GM18499 (cell line): Measurements from ENCODE around the gene RAPGEF6.
"Not testable (repeated sequence)": the region's sequence is repeated elsewhere in the genome, so short reads cannot be mapped to it uniquely, and the experiment has no call there.

ENCODE experiments used
- ATAC-seq: cut with Tn5 transposase; IDR thresholded peaks from one replicate; pipeline ENCODE4 v1.9.1; 2021; ENCODE audit warnings: moderate number of reproducible peaks; ENCODE audit not compliant: insufficient read depth, unreplicated experiment

RAPGEF6 gene

DNA sequence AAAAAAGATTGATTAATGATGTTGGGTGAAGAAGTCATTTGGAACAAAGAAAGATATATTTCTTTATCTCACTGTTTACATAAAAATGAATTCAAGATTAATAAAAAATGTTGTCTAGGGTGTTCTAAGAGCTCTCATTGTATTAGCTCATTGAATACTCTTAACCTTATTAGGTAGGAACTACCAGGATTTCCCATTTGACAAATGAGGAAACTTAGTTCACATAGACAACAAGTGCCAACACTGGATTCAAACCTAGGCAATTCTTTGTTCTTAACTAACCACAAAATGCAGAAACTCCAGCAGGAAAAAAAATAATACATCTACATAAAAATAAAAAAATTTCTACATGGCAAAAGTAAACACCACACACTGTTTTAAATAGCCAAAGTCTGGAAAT lies 175.8 kb downstream of the RAPGEF6 start:
- no peak for ATAC-seq

DNA sequence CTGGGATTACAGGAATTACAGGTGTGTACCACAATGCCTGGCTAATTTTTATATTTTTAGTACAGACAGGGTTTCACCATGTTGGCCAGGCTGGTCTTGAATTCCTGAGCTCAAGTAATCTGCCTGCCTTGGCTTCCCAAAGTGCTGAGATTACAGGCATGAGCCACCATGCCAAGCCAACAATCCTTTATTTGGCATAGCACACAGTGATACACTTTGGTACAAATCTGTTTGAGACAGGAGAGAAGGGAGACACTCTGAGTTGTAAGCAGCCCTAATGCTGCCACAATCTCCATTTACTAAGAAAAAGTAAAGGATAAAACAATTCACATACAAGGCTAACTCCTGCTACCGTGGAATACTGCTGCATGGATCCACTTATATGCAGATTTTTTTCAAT lies 177.8 kb downstream of the RAPGEF6 start:
- ATAC-seq, result no peak

DNA sequence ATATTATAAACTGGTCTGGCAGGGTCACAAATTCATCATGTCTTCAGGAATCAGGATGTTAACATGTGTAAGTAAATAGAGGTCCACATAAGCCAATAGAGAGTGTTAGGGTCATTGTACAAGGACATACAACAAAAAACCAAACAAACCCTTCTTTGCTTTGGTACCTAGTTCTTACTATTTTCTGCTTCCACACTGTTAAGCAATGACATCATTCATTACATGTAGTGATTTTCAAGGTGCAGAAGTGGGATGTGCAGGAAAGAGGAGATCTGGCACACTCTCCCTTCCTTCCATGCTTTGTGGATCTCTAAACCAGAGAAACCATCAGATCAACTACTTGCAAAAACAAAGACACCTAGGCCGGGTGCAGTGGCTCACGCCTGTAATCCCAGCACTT lies 184.1 kb downstream of the RAPGEF6 start:
- no peak for ATAC-seq

DNA sequence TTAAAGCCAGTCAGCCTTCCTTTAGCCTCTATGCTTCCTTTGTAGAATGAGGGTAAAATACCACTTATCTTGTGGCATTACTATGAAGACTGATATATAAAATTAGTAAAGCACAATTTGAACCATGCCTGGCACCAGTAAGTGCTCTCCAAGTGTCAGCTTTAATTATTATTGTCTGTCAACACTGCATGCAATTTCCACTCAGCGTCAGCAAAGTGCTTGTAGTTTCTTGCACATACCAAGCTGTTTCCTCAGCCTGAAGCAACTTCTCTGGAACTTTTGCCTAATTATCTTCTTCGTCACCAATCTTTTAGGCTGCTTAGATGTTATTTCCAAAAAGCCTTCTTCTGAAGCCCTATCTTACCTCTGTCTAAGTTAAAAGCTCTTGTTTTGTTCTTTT lies 193.8 kb downstream of the RAPGEF6 start:
- ATAC-seq, result no peak

DNA sequence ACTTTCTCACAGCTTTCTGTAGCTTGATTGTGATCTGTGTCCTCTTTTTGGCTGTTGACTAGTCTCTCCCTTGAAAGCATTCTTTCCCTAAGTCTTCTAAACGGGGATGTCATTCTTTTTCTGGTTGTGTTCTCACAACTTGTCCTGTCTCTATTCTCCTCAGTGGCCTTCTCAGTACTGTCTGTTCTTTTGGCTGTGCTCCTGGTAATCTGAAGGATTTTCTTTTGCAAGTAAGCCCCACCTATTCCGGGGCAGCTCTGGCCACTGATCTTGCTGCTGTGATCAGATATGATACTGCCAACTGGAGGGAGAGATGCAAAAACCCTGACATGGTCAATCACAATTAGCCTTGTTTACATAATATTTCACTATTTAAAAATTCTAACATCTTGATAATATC lies 198.9 kb downstream of the RAPGEF6 start:
- ATAC-seq, result no peak

DNA sequence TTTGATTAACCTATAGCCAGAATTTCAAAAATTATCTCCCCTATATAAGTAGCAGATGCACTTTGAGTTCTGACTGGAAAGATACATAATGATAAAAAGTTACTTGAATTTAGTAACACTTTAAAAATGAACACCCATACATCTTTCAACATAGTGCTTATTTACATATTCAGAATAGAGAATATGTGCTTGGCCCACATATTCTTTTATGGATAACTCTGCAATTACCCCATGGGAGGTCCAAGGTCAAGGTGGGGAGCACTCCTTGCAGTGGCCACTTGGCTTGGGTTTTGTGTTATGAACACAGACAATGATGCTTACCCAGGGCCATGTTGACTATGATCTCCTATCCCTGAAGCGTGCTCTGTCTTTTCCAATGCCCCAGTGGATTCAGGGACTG lies 201.9 kb downstream of the RAPGEF6 start:
- no peak for ATAC-seq

DNA sequence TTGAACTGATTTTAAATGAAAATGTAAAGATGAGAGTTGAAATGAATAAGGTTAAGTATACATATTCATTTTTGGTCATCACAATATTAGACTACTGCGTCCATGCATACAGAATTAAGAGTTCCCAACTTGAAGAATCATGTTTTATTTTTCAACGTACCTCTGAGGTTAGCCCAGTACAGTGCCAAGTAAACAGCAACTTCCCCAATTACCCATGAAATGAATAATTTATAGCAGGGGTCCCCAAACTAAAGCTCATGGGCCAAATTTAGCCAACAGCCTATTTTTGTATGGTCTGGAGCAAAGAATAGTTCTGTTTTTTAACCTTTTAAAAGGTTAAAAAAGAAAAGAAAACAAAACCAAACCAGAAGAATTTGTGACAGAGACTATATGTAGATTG lies 203.2 kb downstream of the RAPGEF6 start:
- ATAC-seq, result no peak

DNA sequence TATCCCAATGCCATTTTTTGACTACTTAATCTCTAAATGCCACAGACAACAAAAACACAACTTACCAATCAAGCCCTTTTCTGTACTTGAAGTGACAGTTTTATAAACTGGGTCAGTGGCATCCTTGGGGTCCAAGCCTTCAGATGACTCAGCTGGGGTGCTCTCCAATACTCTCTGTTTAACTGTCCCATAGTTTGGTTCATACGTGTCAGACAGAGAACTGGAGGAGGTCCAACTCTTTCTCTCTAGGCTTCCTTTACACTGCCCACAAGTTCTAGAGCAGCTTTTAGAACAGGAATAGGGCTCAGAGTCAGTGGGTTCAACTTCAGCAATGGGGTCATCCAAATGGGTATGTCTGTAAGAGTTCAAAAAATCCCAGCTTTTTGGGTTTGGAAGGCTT lies 204.2 kb downstream of the RAPGEF6 start:
- ATAC-seq, result no peak

DNA sequence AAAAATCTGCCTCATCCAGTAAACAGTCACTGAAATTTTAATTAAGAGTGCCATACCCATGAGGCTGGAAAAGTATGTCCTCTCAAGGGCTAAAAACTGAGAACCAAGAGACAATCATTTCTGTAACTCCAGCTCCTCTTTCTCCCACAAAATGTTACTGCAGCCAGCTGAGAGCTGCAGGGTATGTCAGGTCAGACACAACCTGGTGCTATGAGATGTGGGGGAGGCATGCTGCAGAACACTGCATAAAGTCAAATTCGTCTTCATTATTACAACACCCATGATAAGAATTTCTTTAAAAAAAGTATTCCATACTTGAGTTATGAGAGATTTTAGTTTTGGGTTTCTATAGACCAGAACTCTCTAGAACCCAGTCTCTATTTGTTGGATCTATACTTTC lies 209.0 kb downstream of the RAPGEF6 start:
- no peak for ATAC-seq

DNA sequence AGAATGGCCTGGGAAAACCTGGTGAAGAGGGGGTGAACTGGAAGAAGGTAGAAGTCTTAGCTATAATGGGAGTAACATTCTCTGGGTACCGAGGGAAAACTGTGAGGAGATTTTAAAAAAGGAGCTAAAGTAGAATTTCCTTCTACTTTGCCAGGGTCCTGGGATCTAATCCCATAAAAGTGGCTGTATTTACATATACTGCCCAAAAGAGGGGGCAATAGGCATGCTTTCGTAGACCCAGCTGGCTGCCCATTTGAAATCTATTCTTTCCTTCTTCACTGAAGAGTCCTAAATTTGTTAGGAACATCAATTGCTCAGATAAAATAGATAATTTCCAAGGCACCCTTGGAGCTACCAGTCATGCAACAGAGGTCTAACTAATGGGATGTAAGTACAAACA lies 212.0 kb downstream of the RAPGEF6 start:
- ATAC-seq, result no peak

DNA sequence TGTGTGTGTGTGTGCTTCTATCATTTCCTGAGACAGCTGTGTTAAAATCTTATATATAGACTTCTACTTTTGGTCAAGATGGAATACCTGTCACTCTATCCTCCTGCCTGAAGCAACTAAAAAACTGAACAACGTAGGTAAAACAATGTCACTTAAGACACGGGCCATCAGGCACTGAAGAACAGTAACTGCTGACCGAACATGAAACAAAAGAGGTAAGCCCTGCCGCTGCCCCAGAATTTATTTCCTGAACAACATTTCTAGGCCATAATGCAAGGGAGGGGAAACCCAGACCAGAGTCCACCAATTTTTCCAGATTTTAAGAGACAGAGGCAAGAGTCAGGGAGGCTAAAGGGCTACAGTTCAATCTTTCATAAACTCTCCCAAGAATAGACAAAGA lies 215.2 kb downstream of the RAPGEF6 start:
- no peak for ATAC-seq

DNA sequence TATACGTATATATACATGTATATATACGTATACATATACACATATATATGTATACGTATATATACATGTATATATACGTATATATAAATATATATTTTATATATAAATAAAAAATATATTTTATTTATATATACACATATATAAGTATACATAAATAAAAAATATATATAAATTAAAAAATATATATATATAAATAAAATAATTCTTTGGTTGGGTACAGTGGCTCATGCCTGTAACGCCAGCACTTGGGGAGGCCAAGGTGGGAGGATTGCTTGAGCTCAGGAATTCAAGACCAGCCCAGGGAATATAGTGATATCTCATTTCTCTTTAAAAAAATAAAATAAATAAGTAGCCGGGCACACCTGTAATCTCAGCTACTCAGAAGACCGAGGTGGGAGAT lies 216.2 kb downstream of the RAPGEF6 start:
- no peak for ATAC-seq

DNA sequence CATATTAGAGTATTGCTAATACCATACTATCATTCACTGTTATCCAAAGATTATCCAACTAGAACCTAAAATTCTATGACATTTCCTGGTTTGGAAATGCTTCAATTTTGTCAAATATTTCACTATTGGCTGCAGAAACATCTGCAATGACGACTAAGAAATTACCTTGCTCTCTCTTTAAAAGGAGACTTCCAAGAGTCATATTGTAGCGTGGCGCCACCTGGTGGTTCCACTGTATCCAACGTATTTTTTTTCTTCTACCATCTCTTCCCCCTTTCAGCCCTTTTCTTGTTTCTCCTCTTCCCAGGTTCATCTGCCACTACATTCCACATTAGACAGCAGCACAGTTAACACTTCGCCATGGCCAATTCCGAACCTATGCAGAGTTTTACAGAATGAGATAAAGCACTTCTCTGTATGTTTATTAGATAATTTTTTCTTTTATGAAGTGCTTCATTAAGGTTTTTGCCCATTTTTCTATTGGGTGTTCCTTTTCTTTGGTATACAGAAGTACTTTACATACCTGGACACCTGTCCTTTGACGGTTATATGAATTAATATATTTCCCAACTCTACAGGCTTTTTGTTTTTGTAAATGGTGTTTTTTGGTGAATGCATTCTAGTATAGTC lies 217.7 kb downstream of the RAPGEF6 start:
- ATAC-seq, result peak; percentile 25

DNA sequence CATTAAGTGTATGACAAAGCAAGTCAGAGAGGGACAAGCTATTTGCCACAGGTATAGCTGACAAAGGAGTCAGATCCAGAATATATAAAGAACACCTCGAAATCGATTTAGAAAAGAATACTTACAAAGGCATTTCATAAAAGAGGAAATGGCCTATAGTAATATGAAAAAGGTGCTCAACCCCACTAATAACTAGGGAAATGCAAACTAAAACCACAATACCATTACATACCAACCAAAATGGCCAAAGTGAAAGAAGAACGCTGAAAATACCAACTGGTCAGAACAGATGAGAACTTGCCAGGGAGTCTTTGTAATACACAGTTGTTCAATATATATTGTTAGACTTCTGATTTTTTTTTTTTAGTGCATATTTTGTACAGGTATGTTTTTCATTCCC lies 218.3 kb downstream of the RAPGEF6 start:
- ATAC-seq, result peak; percentile 86

DNA sequence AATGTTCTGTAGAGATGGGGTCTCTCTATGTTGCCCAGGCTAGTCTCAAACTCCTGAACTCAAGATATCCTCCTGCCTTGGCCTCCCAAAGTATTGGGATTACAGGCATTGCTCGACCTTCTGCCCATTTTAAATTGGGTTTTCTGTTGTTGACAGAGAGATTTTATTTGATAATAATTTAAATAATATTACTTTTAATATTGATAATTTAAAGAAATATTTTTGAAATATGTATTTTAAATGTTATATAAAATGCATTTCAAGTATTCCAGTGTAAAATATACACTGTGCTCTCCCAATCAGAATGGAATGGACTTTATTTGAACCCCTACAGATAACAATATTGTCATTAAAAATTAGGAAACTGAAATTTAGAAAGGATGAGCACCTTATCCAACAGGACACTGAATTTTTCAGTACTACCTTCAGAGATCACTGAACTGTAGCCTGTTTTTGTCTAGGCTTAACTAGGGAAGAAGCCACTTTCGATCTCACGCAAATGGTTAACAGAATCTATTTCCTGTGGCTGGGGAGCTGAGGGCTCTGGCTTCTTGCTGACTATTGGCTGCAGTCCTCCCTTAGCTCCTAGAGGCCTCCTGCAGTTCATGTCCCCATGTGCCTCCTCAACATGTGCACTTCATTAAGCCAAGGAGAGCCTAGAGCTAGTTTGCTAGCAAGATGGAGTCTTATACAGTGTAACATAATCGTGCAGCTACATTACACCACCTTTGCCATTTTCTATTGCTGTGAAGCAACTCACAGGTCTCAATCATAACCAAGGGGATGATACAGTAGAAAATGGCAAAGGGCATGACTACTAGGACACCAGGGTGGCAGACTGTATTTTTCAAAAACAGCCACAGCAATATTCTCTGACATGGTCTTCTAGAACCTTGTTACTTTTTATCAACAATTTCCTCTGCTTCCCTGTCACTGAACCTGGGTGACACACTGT lies 221.1 kb downstream of the RAPGEF6 start:
- no peak for ATAC-seq

DNA sequence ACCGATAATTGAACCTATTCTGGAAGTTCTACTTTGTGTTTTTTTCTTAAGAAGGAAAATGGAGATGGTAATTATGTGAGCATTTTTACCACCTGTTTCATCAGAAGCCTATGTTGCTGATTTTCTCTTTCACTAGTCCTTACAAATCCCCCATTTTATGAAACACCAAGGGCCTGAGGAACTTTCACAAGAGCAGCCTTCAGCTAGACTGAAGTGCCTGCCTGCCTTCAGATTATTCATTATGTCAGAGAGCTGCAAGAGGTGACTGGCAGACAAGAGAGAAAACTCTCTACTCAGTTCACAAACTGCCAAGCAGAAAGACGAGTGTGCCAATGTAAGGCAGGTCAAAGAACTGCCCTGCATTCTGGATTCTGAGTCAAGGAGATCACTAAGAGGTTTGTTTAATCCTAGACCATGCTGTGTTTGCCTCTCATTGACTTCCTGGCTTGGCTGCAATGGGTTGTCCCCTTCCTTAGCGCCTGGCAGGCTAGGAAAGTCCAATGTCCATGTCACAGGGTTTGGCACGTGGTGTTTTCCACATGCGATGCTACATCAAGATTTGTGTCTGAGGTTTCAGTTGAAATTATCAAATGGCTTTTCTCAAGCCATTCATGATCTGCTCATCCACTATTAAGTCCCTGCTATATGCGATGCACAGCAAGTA lies 227.9 kb downstream of the RAPGEF6 start:
- ATAC-seq, result no peak

DNA sequence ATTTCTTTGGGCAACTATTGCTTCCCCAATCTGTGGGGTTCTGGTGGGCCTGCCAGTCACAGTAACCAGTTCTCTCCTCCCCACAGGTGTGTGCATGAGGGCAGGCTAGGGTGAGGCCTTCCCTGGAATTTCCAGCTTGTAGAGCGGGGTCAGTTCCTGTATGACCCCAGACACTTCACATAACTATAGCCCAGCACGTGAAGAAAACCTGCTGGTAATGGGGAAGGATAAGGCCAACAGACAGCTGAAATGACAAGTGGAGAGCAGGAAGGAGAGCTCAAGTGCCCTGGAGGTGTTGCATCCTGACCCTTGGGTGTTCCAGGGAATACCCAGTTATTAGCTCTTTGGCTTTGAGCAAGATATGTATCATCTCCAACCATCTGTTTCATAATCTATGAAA lies 229.0 kb downstream of the RAPGEF6 start:
- no peak for ATAC-seq

DNA sequence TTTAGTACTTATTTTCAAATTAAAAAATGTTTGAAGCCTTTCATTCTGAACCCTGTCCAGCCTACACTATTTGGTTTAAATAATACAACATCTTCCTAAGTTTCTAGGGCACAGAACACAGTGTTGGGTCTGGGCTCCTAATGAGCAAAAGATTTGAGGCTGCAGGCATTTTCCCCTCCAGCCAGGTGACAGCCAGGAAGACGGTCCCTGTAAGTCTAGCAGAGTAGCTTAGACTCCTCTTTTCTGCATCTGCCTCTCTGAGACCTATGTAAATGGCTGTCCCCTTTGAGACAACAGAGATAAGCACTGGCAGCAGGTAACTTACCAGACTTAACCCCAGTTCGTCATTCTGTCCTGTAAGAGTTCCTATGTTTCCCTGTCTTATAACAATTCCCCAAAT lies 229.4 kb downstream of the RAPGEF6 start:
- ATAC-seq, result no peak

DNA sequence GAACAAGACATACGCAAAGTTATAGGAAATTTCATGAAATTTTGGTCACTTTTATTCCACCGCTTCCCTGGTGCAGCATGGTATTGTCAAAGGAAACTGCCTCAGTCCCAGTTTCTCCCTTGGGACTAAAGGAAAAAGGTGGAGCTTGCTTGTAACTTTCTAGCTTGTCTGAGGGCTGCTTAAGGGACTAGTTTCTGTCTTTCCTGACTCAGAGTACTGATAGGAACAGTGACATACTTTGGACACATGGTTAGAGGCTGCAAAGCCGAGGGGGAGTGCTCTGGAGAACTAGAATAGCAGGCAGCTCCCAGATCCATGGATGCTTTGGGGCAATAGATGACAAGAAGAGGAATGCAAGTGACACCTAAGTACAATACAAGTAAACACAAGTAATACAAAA lies 234.4 kb downstream of the RAPGEF6 start:
- no peak for ATAC-seq

DNA sequence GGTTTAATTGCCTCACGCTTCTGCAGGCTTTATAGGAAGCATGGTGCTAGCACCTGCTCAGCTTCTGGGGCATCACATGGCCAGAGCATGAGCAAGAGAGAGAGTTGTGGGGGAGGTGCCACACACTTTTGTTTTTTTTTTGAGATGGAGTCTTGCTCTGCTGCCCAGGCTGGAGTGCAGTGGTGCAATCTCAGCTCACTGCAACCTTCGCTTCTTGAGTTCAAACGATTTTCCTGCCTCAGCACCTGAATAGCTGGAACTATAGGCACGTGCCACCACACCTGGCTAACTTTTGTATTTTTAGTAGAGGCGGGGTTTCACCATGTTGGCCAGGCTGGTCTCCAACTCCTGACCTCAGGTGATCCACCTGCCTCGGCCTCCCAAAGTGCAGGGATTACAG lies 236.0 kb downstream of the RAPGEF6 start:
- not testable (repeated sequence) for ATAC-seq

DNA sequence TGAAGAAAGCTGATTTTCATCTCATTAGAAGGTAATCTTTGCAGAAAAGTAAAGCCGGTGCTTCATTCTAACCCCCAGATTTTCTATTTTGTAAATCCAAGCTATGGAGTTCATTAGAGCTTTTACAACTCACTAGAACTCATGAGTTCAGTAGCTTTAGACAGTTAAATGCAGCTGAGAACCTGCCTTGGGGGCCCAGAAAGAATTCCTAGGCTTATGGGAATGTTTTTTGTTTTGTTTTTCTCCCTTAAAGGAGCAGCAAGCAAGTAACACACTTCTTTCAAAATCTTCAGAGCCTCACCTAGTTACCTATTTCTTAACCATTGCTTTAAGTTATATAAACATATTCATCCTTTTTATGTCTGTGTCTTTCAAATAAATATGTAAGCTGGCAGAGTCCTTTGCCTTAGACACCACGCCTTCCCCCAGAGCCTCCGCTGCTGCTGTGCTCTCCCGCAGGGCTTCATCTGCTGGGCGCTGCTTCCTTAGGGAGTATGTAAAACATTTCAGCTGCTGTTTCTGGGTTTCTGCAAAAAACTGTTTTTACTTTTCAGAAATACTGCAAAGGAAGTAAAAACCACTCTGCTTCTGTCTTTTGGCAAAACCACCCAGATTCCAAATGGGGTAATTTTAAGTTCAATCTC lies 238.3 kb downstream of the RAPGEF6 start:
- ATAC-seq, result no peak
